HG03135 (cell line): ENCODE data around the gene CNTN4.

ENCODE experiments used
- ATAC-seq: cut with Tn5 transposase; IDR thresholded peaks from one replicate; pipeline ENCODE4 v1.9.1; 2021; ENCODE audit warnings: mild to moderate bottlenecking, moderate library complexity; ENCODE audit not compliant: unreplicated experiment

Gene CNTN4

GRCh38 chr3:2657971-2658370 is 559.3 kb downstream of the CNTN4 start:
- no peak for ATAC-seq

- no peak for ATAC-seq
These were observed 561.2 kb downstream of the CNTN4 start for GRCh38 chr3:2659896-2660295.

- no peak for ATAC-seq
These were observed 562.4 kb downstream of the CNTN4 start for GRCh38 chr3:2661078-2661477.

- ATAC-seq = no peak
These were observed 578.8 kb downstream of the CNTN4 start for GRCh38 chr3:2677501-2677900.

GRCh38 chr3:2680236-2680635 is 581.6 kb downstream of the CNTN4 start:
- ATAC-seq = no peak

DNA sequence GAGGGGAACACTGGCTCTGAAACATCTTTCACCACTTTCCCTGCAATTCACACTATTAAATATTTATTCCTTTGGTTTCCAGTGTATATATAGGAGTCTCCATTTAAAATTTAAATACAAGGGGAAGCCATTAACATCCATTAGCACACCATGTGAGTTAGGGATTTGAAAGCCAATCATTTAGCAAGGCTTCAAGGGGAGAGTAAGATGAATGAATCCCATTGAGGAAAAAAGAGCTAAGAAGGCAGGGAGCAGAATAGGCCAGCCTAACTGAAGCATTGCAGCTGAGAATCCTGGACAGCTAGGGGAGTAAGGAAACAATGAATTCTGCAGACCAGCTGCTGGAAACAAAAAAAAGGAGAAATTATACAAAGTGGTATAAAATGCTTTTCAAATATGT is 585.4 kb downstream of the CNTN4 start:
- ATAC-seq = no peak

GRCh38 chr3:2686816-2687502 is 588.3 kb downstream of the CNTN4 start:
- ATAC-seq = no peak

DNA sequence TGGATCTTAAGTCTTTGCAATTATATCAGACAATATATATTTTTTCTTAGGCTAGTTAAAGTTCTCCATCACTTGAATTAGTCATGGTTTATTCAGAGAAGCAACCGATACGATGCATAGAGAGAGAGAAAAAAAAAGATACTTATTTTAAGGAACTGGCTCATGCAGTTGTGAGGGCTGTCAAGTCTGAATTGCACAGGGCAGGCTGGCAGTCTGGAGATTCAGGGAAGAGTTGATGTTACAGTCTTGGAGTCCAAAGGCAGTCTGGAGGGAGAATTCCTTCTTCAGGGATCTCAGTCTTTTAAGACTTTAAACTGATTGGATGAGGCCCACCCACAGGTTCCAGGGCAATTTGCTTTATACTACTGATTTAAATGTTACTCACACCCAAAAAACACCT is 598.9 kb downstream of the CNTN4 start:
- no peak for ATAC-seq

GRCh38 chr3:2701471-2701870 is 602.8 kb downstream of the CNTN4 start:
- no peak for ATAC-seq

- no peak for ATAC-seq
These were observed 607.6 kb downstream of the CNTN4 start for GRCh38 chr3:2706144-2706835.

DNA sequence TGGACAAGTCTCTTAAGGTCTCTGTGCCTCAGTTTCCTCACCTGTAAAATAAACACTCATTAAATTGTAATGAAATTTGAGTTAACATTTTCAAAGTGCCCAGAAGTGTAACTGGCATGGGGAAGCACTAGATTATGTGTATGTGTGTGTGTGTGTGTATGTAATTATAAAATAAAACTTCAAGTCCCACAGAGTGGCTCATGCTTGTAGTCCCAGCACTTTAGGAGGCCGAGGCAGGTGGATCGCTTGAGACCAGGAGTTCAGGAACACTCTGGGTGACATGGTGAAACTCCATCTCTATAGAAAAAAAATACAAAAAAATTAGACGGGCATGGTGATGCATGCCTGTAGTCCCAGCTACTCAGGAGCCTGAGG is 608.2 kb downstream of the CNTN4 start:
- ATAC-seq = no peak

DNA sequence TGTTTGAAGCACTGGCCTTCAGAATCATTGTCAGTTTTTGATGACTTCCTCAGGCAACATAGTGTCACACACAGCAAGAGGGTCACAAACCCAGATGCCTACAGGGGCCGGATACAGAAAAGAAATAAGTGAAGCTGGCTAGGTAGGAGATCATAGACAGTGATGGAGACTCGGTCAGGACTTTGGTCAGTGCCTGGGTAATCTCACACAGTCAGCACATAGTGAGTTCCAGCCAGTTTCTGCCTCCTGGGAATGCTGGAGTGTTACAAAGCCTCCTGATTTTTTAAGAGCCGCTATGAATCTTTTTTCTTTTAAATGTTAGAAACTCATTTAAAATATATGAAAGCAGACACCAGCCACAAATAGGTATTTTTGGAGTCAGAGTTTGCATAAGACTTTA is 612.4 kb downstream of the CNTN4 start:
- ATAC-seq = no peak

DNA sequence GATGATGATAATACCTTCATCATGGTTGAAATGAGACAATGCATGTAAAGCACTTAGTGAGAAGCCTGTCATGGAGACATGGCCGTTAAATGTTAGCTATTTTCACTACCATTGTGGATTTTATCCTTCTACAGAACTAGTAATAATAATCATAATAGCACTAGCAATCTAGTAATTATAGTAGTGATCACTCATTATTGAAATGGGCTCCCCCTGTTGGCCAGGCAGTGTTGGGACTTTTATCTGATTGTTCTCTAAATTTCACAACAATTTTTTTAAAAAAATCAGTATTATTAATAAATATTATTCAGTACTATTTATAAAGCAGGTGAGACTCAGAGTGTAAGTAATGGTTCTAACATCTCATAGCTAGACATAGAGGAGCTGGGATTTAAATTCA is 615.3 kb downstream of the CNTN4 start:
- no peak for ATAC-seq

- no peak for ATAC-seq
These were observed 616.2 kb downstream of the CNTN4 start for GRCh38 chr3:2714834-2715233.

- ATAC-seq = no peak
These were observed 628.4 kb downstream of the CNTN4 start for GRCh38 chr3:2727101-2727500.

GRCh38 chr3:2727610-2728318 is 629.1 kb downstream of the CNTN4 start:
- no peak for ATAC-seq

- ATAC-seq = no peak
These were observed 633.2 kb downstream of the CNTN4 start for GRCh38 chr3:2731843-2732242.

DNA sequence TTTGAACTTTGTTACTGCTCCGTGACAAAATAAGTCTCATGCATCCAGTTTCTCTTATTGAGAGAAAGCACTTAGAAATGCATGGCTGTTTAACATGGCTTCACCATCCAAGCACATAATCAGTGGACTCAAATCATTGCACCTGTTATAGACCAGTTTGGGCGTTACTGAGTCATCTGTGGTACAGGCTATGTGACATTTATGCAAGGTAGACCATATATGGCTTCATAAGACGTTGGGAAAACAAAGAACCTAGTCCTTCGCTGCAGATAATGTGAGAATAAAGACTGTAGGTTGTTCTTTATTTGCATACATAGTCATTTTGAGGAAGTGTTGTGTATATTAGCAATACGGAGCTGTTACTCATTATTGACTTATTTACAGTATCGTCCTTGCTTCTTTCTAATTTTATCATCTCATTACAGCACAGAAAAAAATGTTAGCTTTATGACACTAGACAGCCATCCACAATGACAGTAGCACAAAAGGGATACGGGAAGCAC is 636.8 kb downstream of the CNTN4 start:
- no peak for ATAC-seq

DNA sequence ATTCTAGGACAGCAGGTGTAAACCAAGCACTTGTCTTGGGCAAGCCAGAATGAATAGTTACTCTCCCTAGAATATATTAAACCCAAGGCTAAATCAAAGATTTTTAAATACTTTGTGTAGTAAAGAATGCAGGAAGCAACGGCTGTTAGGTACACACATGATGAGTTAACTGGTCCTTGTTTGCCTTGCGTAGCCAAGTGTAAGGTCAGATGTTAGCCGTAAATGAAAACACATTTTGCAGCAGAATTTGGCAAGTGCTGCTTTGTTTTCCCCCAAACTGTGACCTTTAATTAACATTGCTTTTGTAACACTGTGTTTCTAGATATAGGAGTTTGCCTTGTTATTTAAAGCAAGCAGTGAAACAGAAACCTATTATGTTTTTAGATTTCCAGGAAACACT is 642.9 kb downstream of the CNTN4 start:
- ATAC-seq = no peak

DNA sequence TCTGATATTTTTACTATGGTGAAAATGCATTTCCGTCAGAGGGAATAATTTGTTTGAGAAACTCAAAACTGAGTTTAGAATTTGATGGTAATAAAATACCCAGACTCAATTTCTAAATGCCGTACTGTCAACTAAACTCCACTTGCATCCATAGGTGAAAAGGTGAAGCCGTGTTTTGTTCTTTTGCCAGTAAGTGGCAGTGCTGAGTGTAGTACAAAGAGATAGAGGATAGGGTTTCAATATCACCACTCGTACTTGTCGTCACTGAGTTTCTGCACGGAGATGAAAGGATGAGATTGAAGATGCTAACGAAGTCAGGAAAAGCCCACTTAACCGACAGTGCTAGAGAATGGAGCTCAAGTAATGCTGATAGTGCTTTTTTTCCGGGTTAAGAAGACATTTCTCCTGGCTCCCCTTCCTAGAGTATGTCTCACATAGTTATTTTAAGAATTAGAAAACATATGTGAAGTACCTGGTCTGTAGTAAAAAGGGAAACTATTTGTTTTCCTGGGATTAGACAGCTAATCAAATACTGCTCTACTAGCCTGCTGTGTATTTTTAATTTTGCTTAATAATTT is 666.4 kb downstream of the CNTN4 start:
- no peak for ATAC-seq

DNA sequence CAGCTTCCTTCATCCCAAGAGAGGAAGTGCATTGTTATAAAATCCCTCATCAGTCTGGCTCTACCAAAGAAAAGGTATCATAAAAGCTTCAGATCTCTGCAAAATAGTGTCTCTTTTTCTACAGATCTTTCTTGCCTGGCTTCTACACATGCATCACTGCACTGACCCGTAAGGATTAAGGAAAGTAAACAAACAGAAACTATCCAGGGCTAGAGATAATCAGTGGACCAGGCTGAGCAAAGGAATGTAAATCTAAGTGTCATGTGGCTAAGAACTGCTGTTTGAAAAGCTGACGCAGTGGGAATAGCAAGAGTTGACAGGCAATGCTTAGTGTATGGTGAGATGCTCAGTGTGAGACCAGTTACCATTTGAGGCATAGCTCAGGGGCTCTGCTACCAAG is 671.8 kb downstream of the CNTN4 start:
- no peak for ATAC-seq

GRCh38 chr3:2771193-2771592 is 672.5 kb downstream of the CNTN4 start:
- no peak for ATAC-seq
